HG03066 (cell line): Measurements from ENCODE around the gene PAXX.

Experiments used
- ATAC-seq: cut with Tn5 transposase; IDR thresholded peaks from one replicate; pipeline ENCODE4 v1.9.1; 2021; ENCODE audit warnings: low read depth; ENCODE audit not compliant: unreplicated experiment

PAXX gene

GRCh38 chr9:136964833-136965422 is 27.3 kb upstream of the PAXX start:
- no peak for ATAC-seq

DNA sequence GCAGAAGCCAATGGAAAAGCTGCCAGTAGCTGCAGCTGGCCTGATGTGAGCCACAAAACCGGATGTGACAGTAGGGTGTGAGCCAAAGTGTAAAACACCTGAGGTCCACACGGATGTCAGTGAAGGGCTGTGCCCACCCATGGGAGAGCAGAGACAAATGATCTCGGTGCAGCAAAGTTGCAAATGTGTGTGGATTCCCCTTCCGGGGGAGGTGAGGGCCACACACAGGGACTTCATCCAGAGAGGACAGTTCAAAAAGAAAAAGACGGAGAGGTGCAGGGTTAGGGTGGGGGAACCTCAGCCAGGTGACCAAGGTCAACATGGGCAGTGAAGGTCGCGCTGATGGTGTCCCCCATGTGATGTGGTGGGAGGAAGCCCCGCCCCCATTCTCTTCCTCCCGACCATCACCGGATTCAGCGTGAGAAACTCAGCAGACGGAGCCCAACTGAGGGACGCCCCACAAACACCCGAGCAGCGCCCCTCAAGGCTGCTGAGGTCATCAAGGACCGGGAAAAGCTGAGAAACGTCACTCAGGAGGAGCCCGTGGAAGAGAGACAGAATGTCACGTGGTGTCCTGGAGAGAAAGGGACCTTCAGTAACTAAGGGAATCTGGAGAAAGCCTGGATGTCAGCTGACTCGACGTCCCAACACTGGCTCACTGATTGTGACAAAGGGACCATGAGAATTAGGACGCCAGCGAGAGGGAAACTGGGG is 26.3 kb upstream of the PAXX start:
- ATAC-seq, result no peak

- ATAC-seq, result no peak
These were observed 23.7 kb upstream of the PAXX start for GRCh38 chr9:136968333-136969127.

DNA sequence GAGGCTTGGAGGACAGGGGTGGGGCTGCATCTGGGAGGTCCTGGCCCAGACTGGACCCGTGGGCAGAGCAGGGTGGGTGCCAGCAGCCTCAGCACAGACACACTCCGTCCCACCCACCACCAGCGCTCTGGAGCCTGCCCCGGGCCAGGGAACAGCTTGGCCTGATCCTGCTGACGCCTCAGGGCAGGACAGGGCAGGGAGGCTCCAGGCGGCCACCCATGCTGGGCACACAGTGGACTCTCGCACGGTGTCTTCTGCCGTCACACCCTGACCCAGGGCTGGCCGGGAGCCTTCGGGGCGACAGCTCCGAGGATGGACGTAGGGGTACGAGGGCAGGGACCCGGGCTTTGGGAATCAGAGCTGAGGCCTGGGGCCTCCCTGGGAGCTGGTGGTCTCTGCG is 23.1 kb upstream of the PAXX start:
- ATAC-seq, result no peak

DNA sequence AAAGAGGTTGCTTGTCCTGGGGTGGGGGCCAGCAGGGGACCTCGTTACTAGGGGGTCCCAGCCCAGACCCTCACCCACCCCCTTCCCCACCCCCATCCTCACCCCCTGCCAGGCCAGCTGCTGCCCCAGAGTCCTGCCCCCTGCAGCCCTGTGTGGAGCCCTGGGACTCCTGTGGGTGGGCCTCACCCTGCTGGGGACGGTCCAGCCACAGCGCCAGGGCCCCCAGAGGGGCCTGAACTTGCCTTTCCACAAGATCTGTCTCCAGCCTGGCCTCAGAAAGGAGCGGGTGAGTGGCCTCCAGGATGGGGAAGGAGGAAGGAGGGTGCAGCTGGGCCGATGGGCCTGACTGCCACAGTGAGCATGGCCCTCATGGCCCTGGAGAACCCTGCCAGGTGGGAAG is 22.4 kb upstream of the PAXX start:
- no peak for ATAC-seq

- ATAC-seq, result no peak
These were observed 21.9 kb upstream of the PAXX start for GRCh38 chr9:136970361-136970760.

DNA sequence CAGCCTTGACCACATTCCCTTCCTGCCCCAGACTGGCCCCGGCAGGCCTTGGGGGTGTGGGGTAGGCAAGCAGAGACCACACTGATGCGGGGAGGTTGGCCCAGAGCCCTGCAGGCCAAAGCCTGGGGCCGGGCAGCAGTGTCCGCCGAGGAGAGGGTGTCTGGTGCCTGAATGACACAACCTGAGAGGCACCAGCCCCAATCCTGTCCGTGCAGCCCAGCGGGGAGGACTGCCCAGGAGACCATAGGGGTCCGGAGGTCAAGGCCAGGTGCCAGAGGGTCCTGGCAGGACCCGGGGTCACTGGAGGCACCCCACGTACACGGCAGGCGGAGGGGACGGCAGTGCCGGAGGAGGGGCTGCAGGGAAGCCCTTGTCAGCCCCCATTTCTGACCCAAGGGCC is 20.5 kb upstream of the PAXX start:
- no peak for ATAC-seq

DNA sequence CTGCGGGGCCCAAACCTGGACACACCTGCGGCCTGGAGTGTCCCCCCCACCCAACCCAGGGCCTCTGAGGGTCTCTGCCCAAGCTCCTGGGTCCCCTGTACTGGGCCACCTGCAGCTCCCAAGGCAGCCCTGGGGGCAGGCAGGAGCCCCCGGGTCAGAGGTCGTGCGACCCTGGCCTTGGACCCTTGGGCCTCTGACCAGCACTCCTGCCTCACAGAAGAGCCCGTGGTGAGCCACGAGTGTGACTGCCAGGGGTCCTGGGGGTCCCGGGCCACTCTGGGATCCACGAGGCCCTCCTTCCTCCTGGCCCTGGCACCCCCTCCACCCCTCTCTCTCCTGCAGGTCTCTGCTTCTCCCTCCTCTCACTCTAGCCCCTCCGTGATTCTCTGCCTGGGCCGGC is 19.9 kb upstream of the PAXX start:
- ATAC-seq, result no peak

- no peak for ATAC-seq
These were observed 19.5 kb upstream of the PAXX start for GRCh38 chr9:136972743-136973142.

- ATAC-seq, result no peak
These were observed 18.3 kb upstream of the PAXX start for GRCh38 chr9:136973618-136974617.

DNA sequence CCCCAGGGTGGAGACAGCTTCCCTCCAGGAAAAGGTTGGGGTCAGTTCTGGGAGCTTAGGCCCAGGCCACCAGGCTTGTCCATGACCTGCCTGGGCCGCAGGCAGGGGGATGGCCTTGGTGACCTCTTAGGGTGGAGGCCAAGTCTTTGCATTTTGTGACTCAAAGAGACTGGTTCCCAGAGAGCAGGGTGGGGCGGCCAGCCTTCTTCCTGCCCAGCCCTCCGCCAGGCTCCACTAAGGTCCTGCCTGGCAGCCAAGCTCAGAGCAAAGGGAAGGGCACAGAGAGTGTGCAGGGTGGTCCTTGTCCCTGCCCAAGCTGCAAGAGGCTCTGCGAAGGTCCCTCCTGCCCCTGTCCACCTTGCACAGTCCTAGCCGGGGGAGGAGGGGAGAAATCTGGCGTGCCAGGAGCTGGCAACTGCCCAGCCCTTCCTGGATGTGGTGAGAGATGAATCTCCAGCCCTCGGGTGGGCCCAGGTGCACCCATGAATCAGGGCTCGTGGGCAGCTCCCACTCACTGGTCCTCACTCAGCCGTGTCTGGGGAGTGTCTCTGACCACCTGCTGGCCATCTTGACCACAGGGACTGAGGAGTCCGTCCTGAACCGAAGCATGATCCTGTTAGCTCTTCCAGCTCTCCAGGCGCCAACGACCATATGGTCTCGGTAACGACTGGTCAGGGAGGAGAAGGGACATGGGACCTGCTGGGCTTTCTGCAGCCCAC is 17.2 kb upstream of the PAXX start:
- no peak for ATAC-seq

DNA sequence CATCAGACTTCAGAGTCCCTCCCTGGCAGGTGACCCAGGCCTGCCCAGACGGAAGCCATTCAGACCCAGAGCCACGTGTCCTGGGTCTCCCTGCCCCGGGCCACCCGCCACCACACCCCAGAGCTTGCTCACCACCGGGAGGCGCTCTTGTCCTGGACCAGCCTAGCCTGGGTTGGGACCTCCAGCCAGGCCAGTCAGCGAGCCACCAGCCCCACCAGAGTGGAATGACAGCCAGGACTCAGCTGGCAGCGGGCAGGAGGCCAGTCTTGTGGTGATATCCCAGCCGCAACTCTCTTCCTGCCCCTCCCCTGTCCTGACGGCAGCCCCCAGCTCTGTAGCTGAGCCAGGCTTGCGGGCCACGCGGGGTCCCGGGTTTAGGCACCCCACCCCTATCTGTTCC is 16.6 kb upstream of the PAXX start:
- ATAC-seq, result no peak

- ATAC-seq, result no peak
These were observed 15.0 kb upstream of the PAXX start, which contains the start of gene PTGDS for GRCh38 chr9:136977223-136977622. PTGDS (plus strand) TSS chr9:136977504; CDS start chr9:136977579, 75 bp downstream.

DNA sequence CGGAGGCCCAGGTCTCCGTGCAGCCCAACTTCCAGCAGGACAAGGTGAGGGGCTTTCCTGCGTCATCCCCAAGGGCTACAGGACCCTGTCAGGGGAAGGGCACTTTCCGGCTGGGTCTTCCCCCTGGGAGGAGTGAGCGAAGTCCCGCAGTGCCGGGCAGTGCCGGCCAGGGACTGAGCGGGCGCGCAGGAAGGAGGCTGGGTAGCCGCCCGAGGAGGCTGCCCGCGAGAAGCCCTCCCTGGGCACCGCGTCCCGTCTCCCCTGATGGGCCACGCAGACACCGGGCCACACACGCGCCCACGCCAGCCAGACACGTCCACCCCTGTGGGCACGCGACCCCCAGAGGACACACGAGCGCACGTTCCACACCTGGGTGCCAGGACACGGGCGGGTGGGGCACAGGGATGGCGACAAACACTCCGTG is 14.6 kb upstream of the PAXX start:
- no peak for ATAC-seq

- no peak for ATAC-seq
These were observed 14.0 kb upstream of the PAXX start for GRCh38 chr9:136978073-136978864.

DNA sequence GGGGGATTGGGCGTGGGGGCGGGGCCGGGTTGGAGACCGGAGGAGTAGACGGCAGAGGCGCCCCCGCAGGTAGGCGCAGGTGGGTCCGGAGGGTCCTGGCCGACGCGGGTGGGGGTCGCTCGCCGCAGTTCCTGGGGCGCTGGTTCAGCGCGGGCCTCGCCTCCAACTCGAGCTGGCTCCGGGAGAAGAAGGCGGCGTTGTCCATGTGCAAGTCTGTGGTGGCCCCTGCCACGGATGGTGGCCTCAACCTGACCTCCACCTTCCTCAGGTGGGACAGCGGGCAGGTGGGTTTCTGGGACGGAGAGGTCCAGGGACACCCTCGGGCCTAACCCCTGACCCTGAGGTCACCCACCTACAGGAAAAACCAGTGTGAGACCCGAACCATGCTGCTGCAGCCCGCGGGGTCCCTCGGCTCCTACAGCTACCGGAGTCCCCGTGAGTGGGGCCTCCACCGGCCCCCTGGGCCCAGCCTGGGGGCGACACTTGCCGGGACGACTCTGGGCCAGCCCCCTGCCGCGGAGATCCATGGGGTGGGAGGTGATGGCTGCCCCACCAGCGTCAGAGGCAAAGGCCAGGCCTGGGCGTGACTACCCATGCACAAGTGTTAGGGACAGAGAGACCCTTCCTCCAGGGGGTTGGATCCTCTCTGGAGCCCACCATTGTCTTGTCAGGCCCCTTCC is 13.2 kb upstream of the PAXX start:
- ATAC-seq, result no peak

GRCh38 chr9:136979769-136980587 is 12.2 kb upstream of the PAXX start:
- no peak for ATAC-seq
